Kidney epithelial cell (primary cell): ENCODE data around the gene AFF2. TPM values are rescaled to one million over a fixed set of nuclear protein-coding genes. Genes with fewer than 3 reads are reported as not detected.
"Not testable (repeated sequence)": the region's sequence is repeated elsewhere in the genome, so short reads cannot be mapped to it uniquely, and the experiment has no call there.

Experiments used
- DNase-seq: peaks from one replicate; pipeline ENCODE4 v3.0.0-alpha.2; 2010; ENCODE audit warnings: low read depth
- H3K27me3 ChIP-seq: 2 replicates; pipeline ENCODE4 v1.6.0; 2011; ENCODE audit warnings: low read length; ENCODE audit not compliant: control insufficient read depth, insufficient read depth
- H3K36me3 ChIP-seq: 2 replicates; pipeline ENCODE4 v1.5.1; 2011; ENCODE audit warnings: low read length; ENCODE audit not compliant: control insufficient read depth, insufficient read depth
- H3K4me3 ChIP-seq: 2 replicates; pipeline ENCODE4 v1.5.1; 2011; ENCODE audit warnings: low read depth, mild to moderate bottlenecking, control low read depth, low read length
- total RNA-seq: library from RNA; depleted of rRNA; stranded (reverse); fragments of >200 nt; gene quantifications from 2 replicates; pipeline ENCODE4 v1.2.3, GENCODE V29; 2015
- TF ChIP-seq, protein P1 (sequence below): IDR thresholded peaks from 2 replicates; pipeline ENCODE4 v1.5.1; 2011; ENCODE audit warnings: mild to moderate bottlenecking, moderate library complexity, low read length, control low read depth, inconsistent platforms; ENCODE audit not compliant: insufficient read depth, poor library complexity, severe bottlenecking

AFF2 gene
- total RNA-seq, 1 donor from 2014 or later, result 1.3 TPM

- TF ChIP-seq, protein P1, sequence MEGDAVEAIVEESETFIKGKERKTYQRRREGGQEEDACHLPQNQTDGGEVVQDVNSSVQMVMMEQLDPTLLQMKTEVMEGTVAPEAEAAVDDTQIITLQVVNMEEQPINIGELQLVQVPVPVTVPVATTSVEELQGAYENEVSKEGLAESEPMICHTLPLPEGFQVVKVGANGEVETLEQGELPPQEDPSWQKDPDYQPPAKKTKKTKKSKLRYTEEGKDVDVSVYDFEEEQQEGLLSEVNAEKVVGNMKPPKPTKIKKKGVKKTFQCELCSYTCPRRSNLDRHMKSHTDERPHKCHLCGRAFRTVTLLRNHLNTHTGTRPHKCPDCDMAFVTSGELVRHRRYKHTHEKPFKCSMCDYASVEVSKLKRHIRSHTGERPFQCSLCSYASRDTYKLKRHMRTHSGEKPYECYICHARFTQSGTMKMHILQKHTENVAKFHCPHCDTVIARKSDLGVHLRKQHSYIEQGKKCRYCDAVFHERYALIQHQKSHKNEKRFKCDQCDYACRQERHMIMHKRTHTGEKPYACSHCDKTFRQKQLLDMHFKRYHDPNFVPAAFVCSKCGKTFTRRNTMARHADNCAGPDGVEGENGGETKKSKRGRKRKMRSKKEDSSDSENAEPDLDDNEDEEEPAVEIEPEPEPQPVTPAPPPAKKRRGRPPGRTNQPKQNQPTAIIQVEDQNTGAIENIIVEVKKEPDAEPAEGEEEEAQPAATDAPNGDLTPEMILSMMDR, result no peak
- DNase-seq, result no peak
- Histone ChIP-seq H3K36me3 (no peaks in the 10 kb centered on the region), H3K4me3 (no peak overlapping the region), H3K27me3 (no peaks in the 10 kb centered on the region)
Observed at GRCh38 chrX:148885203-148885602, 384.8 kb downstream of the AFF2 start.

DNA sequence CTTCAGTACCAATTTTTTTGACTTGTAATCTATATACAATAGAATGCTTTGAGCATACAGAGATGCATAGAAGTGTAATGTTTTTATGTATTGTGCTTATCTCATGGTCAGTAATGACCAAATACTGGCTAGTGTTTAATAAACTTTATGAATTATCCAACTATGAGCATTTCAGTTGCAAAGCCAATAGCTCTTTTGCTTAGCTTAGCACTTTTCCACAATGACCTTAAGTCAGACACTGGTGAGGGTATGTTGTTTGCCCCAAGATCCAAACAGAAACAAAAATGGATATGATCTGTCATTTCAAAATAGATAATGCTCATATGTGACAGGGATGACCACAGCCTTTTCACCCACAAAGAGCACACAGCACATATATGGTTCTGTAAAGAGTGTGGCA, 393.0 kb downstream of the AFF2 start:
- TF ChIP-seq, protein P1, result no peak
- no peaks in the 10 kb centered on the region for H3K36me3 ChIP-seq
- H3K27me3 ChIP-seq, result no peaks in the 10 kb centered on the region

DNA sequence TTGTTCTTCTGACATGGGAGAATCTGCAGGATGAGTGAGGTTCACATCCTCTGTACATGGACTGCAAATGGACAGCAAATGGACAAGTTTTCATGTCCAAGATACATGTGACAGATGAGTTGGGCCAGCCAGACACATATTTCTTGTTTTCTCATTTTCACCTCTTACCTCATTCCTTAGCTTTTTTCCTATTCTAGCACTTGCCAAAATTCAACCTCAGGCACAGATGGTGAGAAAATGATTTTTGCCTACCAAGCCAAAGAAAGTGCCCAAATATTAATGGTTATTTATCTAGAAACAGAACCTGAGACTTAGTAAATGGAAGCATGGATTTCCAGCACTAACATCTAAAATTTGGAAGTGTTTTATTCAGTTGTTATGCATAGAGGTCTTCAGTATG, 402.2 kb downstream of the AFF2 start:
- no peak overlapping the region for H3K4me3 ChIP-seq
- H3K36me3 ChIP-seq, result no peaks in the 10 kb centered on the region
- DNase-seq, result no peak
- no peaks in the 10 kb centered on the region for H3K27me3 ChIP-seq
- TF ChIP-seq, protein P1, result no peak

More for the DNA sequence above, 393.0 kb downstream of the AFF2 start:
- DNase-seq, result no peak
- no peak overlapping the region for H3K4me3 ChIP-seq

DNA sequence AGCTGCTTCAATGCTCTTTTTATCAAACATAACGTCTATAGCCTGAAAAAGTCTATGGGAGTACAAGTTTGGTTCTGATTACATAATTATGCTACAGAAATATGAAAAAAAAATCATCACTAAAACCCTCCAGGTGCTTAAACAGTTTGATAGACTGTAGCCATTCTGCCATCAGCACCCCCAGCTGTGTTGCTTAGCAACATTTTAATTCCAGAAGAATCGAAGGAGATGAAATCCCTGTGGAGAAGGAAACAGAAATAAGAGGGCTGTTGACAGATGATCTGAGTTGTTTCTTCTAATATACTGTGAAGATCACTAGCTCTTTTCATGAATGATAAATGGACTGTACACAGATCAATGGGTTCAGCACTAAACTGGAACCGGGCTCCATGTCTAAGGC, 402.8 kb downstream of the AFF2 start:
- Histone ChIP-seq H3K36me3 (no peaks in the 10 kb centered on the region), H3K4me3 (no peak overlapping the region), H3K27me3 (no peaks in the 10 kb centered on the region)
- DNase-seq, result no peak
- TF ChIP-seq, protein P1, result no peak

- TF ChIP-seq, protein P1, result no peak
- DNase-seq, result no peak
- Histone ChIP-seq H3K4me3 (no peak overlapping the region), H3K36me3 (no peaks in the 10 kb centered on the region), H3K27me3 (no peaks in the 10 kb centered on the region)
Observed at GRCh38 chrX:148904421-148905111, 404.1 kb downstream of the AFF2 start.

DNA sequence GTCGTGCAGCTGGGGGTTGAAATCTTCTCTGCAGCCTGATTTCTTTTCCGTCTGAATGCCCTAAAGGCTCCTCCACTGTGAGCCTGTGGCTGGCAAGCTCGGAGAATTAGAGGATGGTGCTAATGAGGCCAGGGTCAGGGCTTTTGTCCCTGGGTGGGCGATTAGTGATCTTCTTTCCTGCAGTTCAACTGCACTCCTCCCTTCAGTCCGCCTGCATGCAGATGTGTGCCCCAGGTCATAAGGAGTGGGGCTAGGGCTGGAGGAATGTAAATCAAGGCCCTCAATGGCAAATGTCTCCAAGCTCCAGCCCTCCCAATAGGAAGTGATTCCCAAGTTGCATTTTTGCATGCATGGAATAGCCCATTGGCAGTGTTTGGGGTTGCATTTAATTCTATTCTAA, 405.0 kb downstream of the AFF2 start:
- TF ChIP-seq, protein P1, result no peak
- Histone ChIP-seq H3K27me3 (no peaks in the 10 kb centered on the region), H3K4me3 (no peak overlapping the region), H3K36me3 (no peaks in the 10 kb centered on the region)
- DNase-seq, result no peak

- DNase-seq, H3K27me3 ChIP-seq, H3K36me3 ChIP-seq, H3K4me3 ChIP-seq: not testable (repeated sequence)
Observed at GRCh38 chrX:148906628-148907027, 406.2 kb downstream of the AFF2 start.
